A549 (cell line): Measurements from ENCODE around the gene ZNF423.

Source experiments
- CEBPB ChIP-seq, 2 experiments: fragments of >200 bp in 1 of 2; sonication (Bioruptor Twin) in 1 of 2; formaldehyde crosslinking in 1 of 2; IDR thresholded peaks; 2 replicates each; pipeline ENCODE4 v1.6.1; 2012 to 2016
- CHD4 ChIP-seq: fragments of 200-600 bp; sonication (generic); IDR thresholded peaks from 2 replicates; pipeline ENCODE4 v1.6.1; 2016; ENCODE audit warnings: antibody characterized with exemption, mild to moderate bottlenecking, borderline replicate concordance
- HDAC2 ChIP-seq: fragments of 200-600 bp; sonication (generic); IDR thresholded peaks from 2 replicates; pipeline ENCODE4 v1.6.1; 2016
- JUN ChIP-seq, 2 experiments: fragments of >200 bp; sonication (Bioruptor Twin); formaldehyde crosslinking; IDR thresholded peaks; 2 replicates in 1 of 2; 3 replicates in 1 of 2; pipeline ENCODE4 v1.6.1; 2016 to 2017
- KDM1A ChIP-seq: fragments of 200-600 bp; sonication (generic); IDR thresholded peaks from 2 replicates; pipeline ENCODE4 v1.6.1; 2016; ENCODE audit warnings: low read depth, mild to moderate bottlenecking
- NPAS2 ChIP-seq: fragments of 250-450 bp; sonication (Bioruptor Pico); IDR thresholded peaks from 2 replicates; pipeline ENCODE4 v1.8.0; 2022; ENCODE audit warnings: mild to moderate bottlenecking, moderate library complexity, borderline replicate concordance
- POLR2A ChIP-seq: IDR thresholded peaks from 2 replicates; pipeline ENCODE4 v1.6.1; 2012; ENCODE audit warnings: mild to moderate bottlenecking, low read length
- RAD21 ChIP-seq, 2 experiments: fragments of >200 bp in 1 of 2; sonication (Bioruptor Twin) in 1 of 2; formaldehyde crosslinking in 1 of 2; IDR thresholded peaks in 1 of 2; conservative IDR thresholded peaks in 1 of 2; 2 replicates in 1 of 2; 3 replicates in 1 of 2; pipeline ENCODE4 v1.6.1; 2012 to 2018; ENCODE audit warnings: inconsistent platforms in 1 of 2
- ZSCAN20 ChIP-seq: fragments of 250-450 bp; sonication (Bioruptor Pico); IDR thresholded peaks from 2 replicates; pipeline ENCODE4 v1.8.0; 2022; ENCODE audit warnings: mild to moderate bottlenecking, moderate library complexity
- TF ChIP-seq, protein P1 (sequence below): fragments of >200 bp; sonication (Bioruptor Twin); formaldehyde crosslinking; IDR thresholded peaks from 3 replicates; pipeline ENCODE4 v1.5.1; 2016
- TF ChIP-seq, protein P2 (sequence below): IDR thresholded peaks from 2 replicates; pipeline ENCODE4 v1.6.1; 2012
- TF ChIP-seq, protein P3 (sequence below): fragments of 150-350 bp; IDR thresholded peaks from 2 replicates; pipeline ENCODE4 v1.6.1; 2014; ENCODE audit warnings: low read depth, mild to moderate bottlenecking, low read length
- TF ChIP-seq, protein P4 (sequence below): IDR thresholded peaks from 2 replicates; pipeline ENCODE4 v1.6.1; 2012
- TF ChIP-seq, protein P5 (sequence below): fragments of 200-600 bp; sonication (generic); IDR thresholded peaks from 2 replicates; pipeline ENCODE4 v1.6.1; 2016; ENCODE audit warnings: antibody characterized with exemption, mild to moderate bottlenecking, moderate library complexity

DNA sequence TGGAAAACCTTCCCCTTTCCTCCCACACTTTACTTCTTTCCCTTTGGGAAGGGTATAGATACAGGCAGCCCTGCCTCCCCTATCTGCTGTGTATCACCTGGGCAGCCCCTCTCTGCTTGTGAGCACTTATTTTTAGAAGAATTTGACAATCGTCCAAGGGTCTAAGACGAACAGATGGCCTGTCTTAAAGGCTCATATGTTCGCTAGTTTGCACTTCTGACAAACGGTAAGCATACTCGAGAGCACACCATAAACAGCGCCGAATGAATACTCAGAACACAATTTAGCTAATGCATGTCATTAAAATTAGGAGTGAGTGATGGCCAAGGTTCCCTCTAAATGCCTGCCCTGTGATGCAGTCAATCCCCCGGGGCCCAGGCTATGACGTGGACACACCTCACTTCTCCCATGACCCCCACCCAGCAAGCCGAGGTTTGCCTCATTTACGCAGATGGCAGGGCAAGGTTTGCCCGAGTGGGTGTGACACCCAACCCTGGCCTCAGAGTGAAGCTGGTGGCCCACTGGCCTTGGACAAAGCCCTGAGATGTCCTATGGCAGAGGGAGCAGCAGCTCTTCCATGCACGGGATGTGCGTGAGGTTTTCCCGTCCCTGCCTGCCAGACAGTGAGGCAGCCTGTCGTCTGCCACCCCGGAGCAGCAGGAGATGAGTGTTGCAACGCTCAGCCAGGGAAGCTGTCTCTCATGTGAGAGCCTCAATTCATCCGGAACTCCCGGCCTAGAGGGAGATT, 357.1 kb downstream of the ZNF423 start:
- TF ChIP-seq, protein P1, sequence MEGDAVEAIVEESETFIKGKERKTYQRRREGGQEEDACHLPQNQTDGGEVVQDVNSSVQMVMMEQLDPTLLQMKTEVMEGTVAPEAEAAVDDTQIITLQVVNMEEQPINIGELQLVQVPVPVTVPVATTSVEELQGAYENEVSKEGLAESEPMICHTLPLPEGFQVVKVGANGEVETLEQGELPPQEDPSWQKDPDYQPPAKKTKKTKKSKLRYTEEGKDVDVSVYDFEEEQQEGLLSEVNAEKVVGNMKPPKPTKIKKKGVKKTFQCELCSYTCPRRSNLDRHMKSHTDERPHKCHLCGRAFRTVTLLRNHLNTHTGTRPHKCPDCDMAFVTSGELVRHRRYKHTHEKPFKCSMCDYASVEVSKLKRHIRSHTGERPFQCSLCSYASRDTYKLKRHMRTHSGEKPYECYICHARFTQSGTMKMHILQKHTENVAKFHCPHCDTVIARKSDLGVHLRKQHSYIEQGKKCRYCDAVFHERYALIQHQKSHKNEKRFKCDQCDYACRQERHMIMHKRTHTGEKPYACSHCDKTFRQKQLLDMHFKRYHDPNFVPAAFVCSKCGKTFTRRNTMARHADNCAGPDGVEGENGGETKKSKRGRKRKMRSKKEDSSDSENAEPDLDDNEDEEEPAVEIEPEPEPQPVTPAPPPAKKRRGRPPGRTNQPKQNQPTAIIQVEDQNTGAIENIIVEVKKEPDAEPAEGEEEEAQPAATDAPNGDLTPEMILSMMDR: no peak
- TF ChIP-seq, protein P2, sequence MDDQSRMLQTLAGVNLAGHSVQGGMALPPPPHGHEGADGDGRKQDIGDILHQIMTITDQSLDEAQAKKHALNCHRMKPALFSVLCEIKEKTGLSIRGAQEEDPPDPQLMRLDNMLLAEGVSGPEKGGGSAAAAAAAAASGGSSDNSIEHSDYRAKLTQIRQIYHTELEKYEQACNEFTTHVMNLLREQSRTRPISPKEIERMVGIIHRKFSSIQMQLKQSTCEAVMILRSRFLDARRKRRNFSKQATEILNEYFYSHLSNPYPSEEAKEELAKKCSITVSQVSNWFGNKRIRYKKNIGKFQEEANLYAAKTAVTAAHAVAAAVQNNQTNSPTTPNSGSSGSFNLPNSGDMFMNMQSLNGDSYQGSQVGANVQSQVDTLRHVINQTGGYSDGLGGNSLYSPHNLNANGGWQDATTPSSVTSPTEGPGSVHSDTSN: no peak
- TF ChIP-seq JUN (IDR thresholded peaks at IDR 0.05) (no peak), HDAC2 (no peak), NPAS2 (CRISPR knock-in tag) (no peak), ZSCAN20 (no peak), POLR2A (no peak), CHD4 (no peak), RAD21 (conservative IDR thresholded peaks at IDR 0.05 in 1 of 2, IDR thresholded peaks at IDR 0.05 in 1 of 2) (no peak), KDM1A (no peak), CEBPB (IDR thresholded peaks at IDR 0.05) (no peak)
- TF ChIP-seq, protein P3, sequence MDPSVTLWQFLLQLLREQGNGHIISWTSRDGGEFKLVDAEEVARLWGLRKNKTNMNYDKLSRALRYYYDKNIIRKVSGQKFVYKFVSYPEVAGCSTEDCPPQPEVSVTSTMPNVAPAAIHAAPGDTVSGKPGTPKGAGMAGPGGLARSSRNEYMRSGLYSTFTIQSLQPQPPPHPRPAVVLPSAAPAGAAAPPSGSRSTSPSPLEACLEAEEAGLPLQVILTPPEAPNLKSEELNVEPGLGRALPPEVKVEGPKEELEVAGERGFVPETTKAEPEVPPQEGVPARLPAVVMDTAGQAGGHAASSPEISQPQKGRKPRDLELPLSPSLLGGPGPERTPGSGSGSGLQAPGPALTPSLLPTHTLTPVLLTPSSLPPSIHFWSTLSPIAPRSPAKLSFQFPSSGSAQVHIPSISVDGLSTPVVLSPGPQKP: no peak
- TF ChIP-seq, protein P4, sequence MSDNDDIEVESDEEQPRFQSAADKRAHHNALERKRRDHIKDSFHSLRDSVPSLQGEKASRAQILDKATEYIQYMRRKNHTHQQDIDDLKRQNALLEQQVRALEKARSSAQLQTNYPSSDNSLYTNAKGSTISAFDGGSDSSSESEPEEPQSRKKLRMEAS: no peak
- TF ChIP-seq, protein P5, sequence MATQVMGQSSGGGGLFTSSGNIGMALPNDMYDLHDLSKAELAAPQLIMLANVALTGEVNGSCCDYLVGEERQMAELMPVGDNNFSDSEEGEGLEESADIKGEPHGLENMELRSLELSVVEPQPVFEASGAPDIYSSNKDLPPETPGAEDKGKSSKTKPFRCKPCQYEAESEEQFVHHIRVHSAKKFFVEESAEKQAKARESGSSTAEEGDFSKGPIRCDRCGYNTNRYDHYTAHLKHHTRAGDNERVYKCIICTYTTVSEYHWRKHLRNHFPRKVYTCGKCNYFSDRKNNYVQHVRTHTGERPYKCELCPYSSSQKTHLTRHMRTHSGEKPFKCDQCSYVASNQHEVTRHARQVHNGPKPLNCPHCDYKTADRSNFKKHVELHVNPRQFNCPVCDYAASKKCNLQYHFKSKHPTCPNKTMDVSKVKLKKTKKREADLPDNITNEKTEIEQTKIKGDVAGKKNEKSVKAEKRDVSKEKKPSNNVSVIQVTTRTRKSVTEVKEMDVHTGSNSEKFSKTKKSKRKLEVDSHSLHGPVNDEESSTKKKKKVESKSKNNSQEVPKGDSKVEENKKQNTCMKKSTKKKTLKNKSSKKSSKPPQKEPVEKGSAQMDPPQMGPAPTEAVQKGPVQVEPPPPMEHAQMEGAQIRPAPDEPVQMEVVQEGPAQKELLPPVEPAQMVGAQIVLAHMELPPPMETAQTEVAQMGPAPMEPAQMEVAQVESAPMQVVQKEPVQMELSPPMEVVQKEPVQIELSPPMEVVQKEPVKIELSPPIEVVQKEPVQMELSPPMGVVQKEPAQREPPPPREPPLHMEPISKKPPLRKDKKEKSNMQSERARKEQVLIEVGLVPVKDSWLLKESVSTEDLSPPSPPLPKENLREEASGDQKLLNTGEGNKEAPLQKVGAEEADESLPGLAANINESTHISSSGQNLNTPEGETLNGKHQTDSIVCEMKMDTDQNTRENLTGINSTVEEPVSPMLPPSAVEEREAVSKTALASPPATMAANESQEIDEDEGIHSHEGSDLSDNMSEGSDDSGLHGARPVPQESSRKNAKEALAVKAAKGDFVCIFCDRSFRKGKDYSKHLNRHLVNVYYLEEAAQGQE: no peak
